Measurements from ENCODE around the gene FAM240B.

FAM240B gene

GRCh38 chr9:38659538-38659937 lies 60.4 kb downstream of the FAM240B start:
- Mint-ChIP-seq H3K27me3 (peaks cover 36% of the 10 kb centered on the region), H3K4me1 (no peaks in the 10 kb centered on the region), H3K4me3 (no peak overlapping the region), H3K27ac (no peak overlapping the region), H3K9me3 (no peaks in the 10 kb centered on the region)
- ATAC-seq (no peak), DNase-seq (no peak)

DNA sequence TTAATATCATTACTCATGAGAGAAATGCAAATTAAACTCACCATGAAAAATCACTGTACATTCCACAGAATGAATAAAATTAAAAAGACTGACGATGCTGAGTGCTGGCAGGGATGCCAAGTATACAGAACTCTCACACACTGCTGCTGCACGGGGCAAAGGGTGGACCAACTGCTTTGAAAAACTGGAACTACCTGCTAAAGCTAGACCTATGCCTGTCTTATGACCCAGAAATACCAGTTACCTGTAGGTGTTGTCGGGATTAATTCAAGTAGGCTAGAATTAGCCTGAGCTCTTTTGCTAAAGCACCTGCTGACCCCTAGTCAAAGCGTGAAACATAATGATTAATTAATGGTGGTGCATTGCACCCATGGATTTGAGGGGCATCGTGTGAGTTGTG lies 63.0 kb downstream of the FAM240B start:
- ATAC-seq = no peak
- DNase-seq = no peak
- Mint-ChIP-seq H3K9me3 (no peaks in the 10 kb centered on the region), H3K27me3 (peaks cover 30% of the 10 kb centered on the region), H3K4me1 (no peaks in the 10 kb centered on the region), H3K4me3 (no peak overlapping the region), H3K27ac (no peak overlapping the region)

DNA sequence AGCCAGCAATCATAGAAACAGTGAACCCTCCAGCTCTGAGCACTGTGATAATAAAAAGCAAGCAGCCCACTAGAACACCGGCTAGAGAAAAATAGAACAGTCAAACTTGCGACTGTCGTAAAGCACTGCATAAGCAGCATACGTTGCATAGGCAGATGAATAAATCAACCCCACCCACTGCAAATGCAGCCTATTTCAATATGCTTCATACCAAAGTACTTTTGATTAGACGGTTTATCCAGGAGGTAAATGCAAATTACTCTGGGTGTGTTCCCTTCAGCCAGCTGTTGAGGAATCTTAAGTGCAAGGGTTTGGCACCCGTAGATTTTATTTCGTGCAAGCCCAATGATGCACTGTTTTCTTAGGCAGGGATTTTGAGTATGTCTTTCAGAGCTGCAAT lies 67.4 kb downstream of the FAM240B start:
- no peak overlapping the region for H3K4me3 Mint-ChIP-seq

DNA sequence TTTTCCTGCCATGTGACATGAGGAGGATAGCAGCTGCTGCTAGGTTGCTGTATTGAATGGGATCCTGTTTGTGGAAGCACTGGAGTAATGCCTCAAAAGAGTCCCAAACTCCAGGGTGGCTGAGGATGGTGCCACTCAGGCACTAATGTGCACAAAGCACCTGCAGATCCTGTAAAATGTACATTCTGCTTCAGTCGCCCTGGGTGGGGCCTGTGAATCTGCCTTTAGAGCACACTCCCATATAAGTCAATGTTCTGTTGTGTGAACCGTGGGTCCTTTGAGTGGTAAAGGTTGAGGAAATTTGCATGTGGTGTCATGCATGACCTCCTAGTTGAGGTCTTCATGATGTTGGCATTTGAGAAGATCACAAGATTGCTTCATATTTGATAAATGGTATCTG lies 67.9 kb downstream of the FAM240B start:
- DNase-seq (no peak), ATAC-seq (no peak)
- no peaks in the 10 kb centered on the region for H3K9me3 Mint-ChIP-seq

More for the DNA sequence above, 67.4 kb downstream of the FAM240B start:
- DNase-seq (no peak), ATAC-seq (no peak)
- Mint-ChIP-seq H3K27me3 (peaks cover 19% of the 10 kb centered on the region), H3K4me1 (no peaks in the 10 kb centered on the region), H3K9me3 (no peaks in the 10 kb centered on the region), H3K27ac (no peak overlapping the region)

DNA sequence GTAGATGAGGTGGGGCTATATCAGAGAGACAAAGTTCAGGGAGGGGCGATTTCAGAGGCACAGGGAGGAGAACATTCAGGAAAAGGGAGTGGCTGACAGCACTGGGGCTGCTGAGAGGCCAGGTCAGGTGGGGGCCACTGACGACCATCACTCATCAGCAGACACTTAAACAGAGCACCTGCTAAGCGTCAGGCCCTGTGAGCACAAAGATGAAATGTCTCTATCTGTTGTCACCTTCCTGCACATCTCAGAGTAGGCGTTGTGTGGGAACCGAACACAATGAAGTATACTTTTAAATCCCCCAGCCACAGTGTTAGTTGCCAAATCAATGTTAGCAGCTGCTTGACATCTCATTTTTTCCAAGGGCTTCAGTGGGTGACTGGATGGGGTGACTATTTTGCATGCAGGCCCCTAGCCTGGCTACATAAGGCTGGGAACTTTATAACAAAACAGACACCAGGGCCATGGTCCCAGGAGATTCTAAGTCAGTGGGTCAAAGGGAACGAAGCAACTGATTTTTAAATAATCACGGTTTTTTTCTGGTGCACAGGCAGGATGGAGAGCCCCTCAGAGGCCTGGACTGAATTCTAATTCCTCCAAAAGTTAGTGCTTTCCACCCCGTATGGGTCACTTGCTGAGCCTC lies 68.4 kb downstream of the FAM240B start:
- no peak overlapping the region for H3K27ac Mint-ChIP-seq
- H3K27me3 Mint-ChIP-seq = peaks cover 19% of the 10 kb centered on the region
- no peaks in the 10 kb centered on the region for H3K4me1 Mint-ChIP-seq
- no peak for ATAC-seq
- DNase-seq = no peak
- no peaks in the 10 kb centered on the region for H3K9me3 Mint-ChIP-seq
- no peak overlapping the region for H3K4me3 Mint-ChIP-seq

More for the DNA sequence above, 67.9 kb downstream of the FAM240B start:
- Mint-ChIP-seq H3K27ac (no peak overlapping the region), H3K4me3 (no peak overlapping the region), H3K4me1 (no peaks in the 10 kb centered on the region), H3K27me3 (peaks cover 19% of the 10 kb centered on the region)

DNA sequence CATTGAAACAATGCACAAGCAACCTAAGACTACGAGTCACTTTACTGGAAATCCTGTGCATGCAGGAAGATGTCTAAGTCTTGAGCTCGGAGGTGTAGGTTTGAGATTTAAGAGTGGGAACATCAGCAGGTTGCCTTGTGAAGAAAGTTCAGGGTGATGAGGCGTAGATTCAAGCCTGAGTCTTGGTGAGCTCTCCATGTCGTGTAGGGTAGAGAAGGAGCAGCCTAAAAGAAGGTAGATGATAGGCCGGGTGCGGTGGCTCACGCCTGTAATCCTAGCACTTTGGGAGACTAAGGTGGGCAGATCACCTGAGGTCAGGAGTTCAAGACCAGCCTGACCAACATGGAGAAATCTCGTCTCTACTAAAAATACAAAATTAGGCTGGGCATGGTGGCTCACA lies 69.4 kb downstream of the FAM240B start:
- Mint-ChIP-seq H3K4me1 (no peaks in the 10 kb centered on the region), H3K4me3 (no peak overlapping the region), H3K27ac (no peak overlapping the region), H3K9me3 (no peaks in the 10 kb centered on the region), H3K27me3 (peaks cover 13% of the 10 kb centered on the region)
- no peak for DNase-seq
- no peak for ATAC-seq

DNA sequence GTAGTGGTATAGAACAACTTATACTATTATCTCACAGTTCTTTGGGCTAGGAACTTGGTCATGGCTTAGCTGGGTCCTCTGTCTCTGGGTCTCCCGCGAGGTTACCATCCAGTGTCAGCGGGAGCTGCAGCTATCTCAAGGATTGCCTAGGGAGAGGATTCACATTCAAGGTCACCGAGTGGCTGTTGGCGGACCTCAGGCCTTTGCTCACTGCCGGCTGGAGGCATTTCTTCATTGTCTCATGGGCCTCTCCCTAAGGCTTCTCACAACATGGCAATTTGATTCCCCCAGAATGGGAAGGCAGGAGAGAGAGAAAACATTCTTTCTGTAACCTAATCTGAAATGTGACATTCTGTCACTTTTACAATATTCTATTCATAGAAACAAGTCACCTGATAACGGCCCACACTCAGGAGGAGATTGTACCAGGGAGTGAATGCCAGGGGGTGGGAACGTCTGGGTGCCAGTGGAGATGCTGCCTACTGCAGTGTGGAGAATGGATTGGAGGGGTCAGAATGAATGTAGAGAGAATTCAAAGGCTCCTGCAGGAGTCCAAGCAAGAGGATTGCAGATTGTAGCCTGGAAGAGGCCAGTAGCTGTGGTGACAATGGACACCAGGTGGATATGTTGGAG lies 70.1 kb downstream of the FAM240B start:
- Mint-ChIP-seq H3K27me3 (peaks cover 5% of the 10 kb centered on the region), H3K9me3 (no peaks in the 10 kb centered on the region), H3K4me1 (no peaks in the 10 kb centered on the region), H3K27ac (no peak overlapping the region), H3K4me3 (no peak overlapping the region)
- no peak for ATAC-seq
- DNase-seq = no peak

GRCh38 chr9:38644601-38645000 lies 75.3 kb downstream of the FAM240B start:
- Mint-ChIP-seq H3K4me1 (no peaks in the 10 kb centered on the region), H3K27ac (no peak overlapping the region), H3K4me3 (no peak overlapping the region), H3K9me3 (no peaks in the 10 kb centered on the region), H3K27me3 (peaks cover 14% of the 10 kb centered on the region)
- DNase-seq (no peak), ATAC-seq (no peak)
